Activated CD8-positive, alpha-beta T cell treated with anti-CD3 and anti-CD28 coated beads for 36 hours (primary cell): ENCODE data around the gene GFI1. TPM values are rescaled to one million over a fixed set of nuclear protein-coding genes. Genes with fewer than 3 reads are reported as not detected.

Experiments
- ATAC-seq: fragments of 200-7000 bp; cut with Tn5 transposase; one replicate; pipeline ENCODE4 v1.10.0; 2021; ENCODE audit warnings: mild to moderate bottlenecking, moderate library complexity
- CTCF ChIA-PET: fragments of 350-600 bp; sonication (Branson Sonifier 250); formaldehyde crosslinking; loops from one replicate; lab custom pipeline; 2021; ENCODE audit warnings: antibody characterized with exemption; lab: Charles Lee
- POLR2A ChIA-PET: fragments of 350-600 bp; sonication (Branson Sonifier 250); formaldehyde crosslinking; loops from one replicate; lab custom pipeline; 2021; ENCODE audit warnings: antibody characterized with exemption; lab: Charles Lee
- DNase-seq: peaks from one replicate; pipeline ENCODE4 v3.0.0-alpha.2; 2020
- H3K27ac Mint-ChIP-seq: one replicate; pipeline ENCODE4 v1.8.0; 2021; ENCODE audit warnings: mild to moderate bottlenecking, mixed read lengths
- H3K27me3 Mint-ChIP-seq: one replicate; pipeline ENCODE4 v1.8.0; 2021; ENCODE audit warnings: mixed read lengths
- H3K36me3 Mint-ChIP-seq: one replicate; pipeline ENCODE4 v1.8.0; 2021; ENCODE audit warnings: low read depth, mixed read lengths
- H3K4me1 Mint-ChIP-seq: one replicate; pipeline ENCODE4 v1.8.0; 2021; ENCODE audit warnings: low read depth, mixed read lengths
- H3K4me3 Mint-ChIP-seq: one replicate; pipeline ENCODE4 v1.8.0; 2021; ENCODE audit warnings: mild to moderate bottlenecking, moderate library complexity, mixed read lengths
- H3K9me3 Mint-ChIP-seq: one replicate; pipeline ENCODE4 v1.8.0; 2021; ENCODE audit warnings: mixed read lengths
- intact Hi-C: fragments of 100-400 bp; cut with micrococcal nuclease; formaldehyde crosslinking; loops from one replicate; pipeline ENCODE4 v1.10.0; 2022
- total RNA-seq, 2 experiments: library from RNA; stranded (reverse); gene quantifications; one replicate each; pipeline ENCODE4 v1.2.3, GENCODE V29; 2021
- TF ChIP-seq, protein P1 (sequence below): fragments of 200-600 bp; IDR thresholded peaks from one replicate; pipeline ENCODE4 v1.8.0; 2022; ENCODE audit warnings: antibody characterized with exemption, mild to moderate bottlenecking

Gene GFI1
- total RNA-seq, 2 experiments from 2014 or later: 54.3 to 55.3 TPM

DNA sequence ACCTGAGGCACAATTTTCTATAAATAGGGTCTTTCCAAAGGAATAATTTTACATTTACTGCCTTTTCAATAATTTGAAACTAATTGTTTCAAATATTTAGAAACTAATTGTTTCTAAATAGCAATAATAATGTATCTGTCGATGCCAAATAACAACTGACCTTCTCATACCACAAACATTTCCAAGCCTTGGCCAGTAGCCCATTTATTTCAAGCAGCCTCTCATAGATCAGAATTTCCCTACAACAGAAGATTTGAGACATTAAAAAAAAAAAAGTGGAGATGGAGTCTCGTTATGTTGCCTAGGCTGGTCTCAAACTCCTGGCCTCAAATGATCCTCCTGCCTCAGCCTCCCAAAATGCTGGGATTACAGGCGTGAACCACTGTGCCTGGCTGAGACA, 2.1 kb upstream of the GFI1 start:
- ATAC-seq: no peak
- no peaks in the 10 kb centered on the region for H3K9me3 Mint-ChIP-seq
- H3K27ac Mint-ChIP-seq: peak overlapping the region; percentile 92
- no peaks in the 10 kb centered on the region for H3K27me3 Mint-ChIP-seq
- TF ChIP-seq, protein P1, sequence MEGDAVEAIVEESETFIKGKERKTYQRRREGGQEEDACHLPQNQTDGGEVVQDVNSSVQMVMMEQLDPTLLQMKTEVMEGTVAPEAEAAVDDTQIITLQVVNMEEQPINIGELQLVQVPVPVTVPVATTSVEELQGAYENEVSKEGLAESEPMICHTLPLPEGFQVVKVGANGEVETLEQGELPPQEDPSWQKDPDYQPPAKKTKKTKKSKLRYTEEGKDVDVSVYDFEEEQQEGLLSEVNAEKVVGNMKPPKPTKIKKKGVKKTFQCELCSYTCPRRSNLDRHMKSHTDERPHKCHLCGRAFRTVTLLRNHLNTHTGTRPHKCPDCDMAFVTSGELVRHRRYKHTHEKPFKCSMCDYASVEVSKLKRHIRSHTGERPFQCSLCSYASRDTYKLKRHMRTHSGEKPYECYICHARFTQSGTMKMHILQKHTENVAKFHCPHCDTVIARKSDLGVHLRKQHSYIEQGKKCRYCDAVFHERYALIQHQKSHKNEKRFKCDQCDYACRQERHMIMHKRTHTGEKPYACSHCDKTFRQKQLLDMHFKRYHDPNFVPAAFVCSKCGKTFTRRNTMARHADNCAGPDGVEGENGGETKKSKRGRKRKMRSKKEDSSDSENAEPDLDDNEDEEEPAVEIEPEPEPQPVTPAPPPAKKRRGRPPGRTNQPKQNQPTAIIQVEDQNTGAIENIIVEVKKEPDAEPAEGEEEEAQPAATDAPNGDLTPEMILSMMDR: no peak
- peaks cover 33% of the 10 kb centered on the region for H3K36me3 Mint-ChIP-seq
- H3K4me3 Mint-ChIP-seq: peak overlapping the region; percentile 98
- CTCF ChIA-PET: interaction anchor here (0.8 to 1.7 kb wide), 4 partner anchors 108 to 178 kb away, joined by 3 to 4 read pairs (median 3); no protein-coding TSS in a partner anchor
- no peak for DNase-seq
- POLR2A ChIA-PET: interaction anchor here (0.6 to 2.0 kb wide), 7 partner anchors 9 to 303 kb away, joined by 3 to 11 read pairs (median 3); no protein-coding TSS in a partner anchor
- intact Hi-C loops: loop anchor here (5.0 kb wide), 2 partner anchors 93 to 108 kb away; no protein-coding TSS in a partner anchor
- peaks cover 23% of the 10 kb centered on the region for H3K4me1 Mint-ChIP-seq

DNA sequence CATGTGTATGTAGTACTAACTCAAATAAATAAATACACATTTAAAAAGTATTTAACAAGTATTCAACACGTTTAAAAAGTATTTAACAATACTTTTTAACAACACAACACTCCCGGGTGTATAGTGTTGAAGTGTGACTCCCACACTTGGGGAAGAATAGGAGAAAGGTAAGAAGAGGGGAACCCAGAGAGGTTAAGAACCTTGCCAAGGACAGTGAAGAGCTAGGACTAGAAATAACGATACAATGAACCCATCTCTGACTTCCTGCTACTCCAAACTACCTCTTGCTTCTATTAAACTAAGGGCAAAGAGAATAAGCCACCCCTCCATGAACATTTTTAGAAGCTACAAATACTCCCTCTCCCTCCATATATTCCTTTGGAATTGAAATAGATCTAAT, 1.7 kb upstream of the GFI1 start:
- intact Hi-C loops: loop anchor here (5.0 kb wide), 2 partner anchors 94 to 109 kb away; no protein-coding TSS in a partner anchor
- DNase-seq (no peak), ATAC-seq (no peak)
- TF ChIP-seq, protein P1: no peak
- H3K9me3 Mint-ChIP-seq: no peaks in the 10 kb centered on the region
- no peaks in the 10 kb centered on the region for H3K27me3 Mint-ChIP-seq
- H3K4me3 Mint-ChIP-seq: peak overlapping the region; percentile 98
- ChIA-PET POLR2A (interaction anchor here (0.6 to 2.0 kb wide), 5 partner anchors 10 to 303 kb away, joined by 3 to 11 read pairs (median 5); no protein-coding TSS in a partner anchor), CTCF (interaction anchor here (1.4 to 1.7 kb wide), 2 partner anchors 110 to 178 kb away, joined by 3 to 4 read pairs; no protein-coding TSS in a partner anchor)
- H3K36me3 Mint-ChIP-seq: peaks cover 35% of the 10 kb centered on the region
- peak overlapping the region; percentile 92 for H3K27ac Mint-ChIP-seq
- H3K4me1 Mint-ChIP-seq: peaks cover 21% of the 10 kb centered on the region

DNA sequence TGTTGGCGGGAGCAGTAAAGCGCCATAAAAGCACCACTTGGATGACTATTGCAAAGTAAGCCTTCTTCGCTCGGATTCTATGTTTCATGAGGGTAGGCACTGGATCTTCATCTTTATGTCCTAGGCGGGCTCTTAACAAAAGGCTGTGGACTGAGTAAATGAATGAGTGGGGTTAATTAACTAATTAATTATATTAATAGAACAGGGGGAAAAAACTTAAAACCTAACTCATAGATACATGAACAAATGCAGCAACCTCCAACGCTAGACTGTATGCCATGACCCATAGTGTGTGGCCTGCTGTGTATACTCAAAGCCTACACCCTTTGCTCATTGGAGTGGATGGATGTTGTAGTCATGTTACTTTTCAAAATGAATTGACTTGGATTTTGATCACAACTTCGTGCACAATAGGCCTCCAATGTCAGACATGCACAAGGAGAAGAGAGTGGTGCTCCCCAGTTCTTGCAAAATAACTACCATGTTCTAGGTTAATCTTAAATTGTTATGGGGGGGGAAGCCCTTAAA, 417 bp upstream of the GFI1 start:
- TF ChIP-seq, protein P1: no peak
- CTCF ChIA-PET: interaction anchor here (0.7 to 5.0 kb wide), 14 partner anchors 9 to 177 kb away, joined by 3 to 51 read pairs (median 6); no protein-coding TSS in a partner anchor

DNA sequence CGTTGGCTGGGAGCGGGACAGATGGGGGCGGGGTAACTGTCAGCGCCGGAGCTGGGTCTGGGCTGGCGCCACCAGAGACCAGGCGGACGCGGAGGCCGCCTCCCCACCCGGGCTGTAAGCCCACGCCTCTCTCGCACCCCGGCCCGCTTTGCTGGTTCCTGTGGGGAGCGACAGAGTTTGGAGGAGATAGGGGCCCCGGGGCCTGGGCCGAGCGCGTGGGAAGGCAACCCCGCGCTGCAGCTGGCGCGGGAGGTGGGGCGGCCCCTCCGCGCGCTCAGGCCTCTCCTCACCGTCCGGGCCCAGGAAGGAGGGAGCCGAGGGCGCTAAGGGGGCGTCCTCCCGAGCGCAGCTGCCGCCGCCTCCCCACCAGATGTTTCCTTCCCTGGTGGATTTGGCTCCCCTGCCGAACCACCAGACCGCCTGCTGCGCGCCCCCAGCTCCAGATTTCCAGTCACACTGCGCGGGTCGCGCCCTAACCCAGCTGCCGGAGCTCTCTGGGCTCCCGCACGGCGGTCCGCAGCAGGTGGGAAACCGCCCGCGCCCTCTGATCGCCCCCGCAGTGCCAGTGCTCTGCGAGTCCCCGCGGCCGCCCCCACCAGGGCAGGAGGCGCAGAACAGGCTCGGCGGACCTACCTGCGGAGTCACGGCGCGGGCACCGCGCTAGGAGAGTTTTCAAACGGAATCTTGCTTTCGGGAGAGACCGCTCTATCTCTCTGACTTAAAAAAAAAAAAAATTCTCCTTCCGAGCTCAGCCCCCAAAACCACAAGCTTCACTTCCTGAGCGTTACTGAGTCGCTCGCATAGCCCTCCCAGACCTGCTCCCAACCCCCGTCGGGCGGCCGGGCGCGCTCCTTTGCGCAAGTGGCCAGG, 1.1 kb downstream of the GFI1 start:
- DNase-seq (peak; percentile 95), ATAC-seq (peak; percentile 57)
- Mint-ChIP-seq H3K4me1 (peaks cover 28% of the 10 kb centered on the region), H3K27me3 (no peaks in the 10 kb centered on the region), H3K36me3 (peaks cover 54% of the 10 kb centered on the region), H3K4me3 (peak overlapping the region; percentile 98), H3K27ac (peak overlapping the region; percentile 98), H3K9me3 (no peaks in the 10 kb centered on the region)
- intact Hi-C loops: loop anchor here (2.0 to 5.0 kb wide), 3 partner anchors 53 to 112 kb away; no protein-coding TSS in a partner anchor
- CTCF ChIA-PET: interaction anchor here (0.6 to 5.0 kb wide), 35 partner anchors 7 to 416 kb away, joined by 3 to 51 read pairs (median 4); partner anchors contain the start of genes GLMN and RPAP2
- POLR2A ChIA-PET: interaction anchor here (0.6 to 10.9 kb wide), 39 partner anchors 10 to 403 kb away, joined by 3 to 213 read pairs (median 5); partner anchors contain the start of gene GLMN
- TF ChIP-seq, protein P1: peak; percentile 72

More for the DNA sequence above, 417 bp upstream of the GFI1 start:
- H3K27ac Mint-ChIP-seq: peak overlapping the region; percentile 92
- H3K36me3 Mint-ChIP-seq: peaks cover 40% of the 10 kb centered on the region
- H3K27me3 Mint-ChIP-seq: no peaks in the 10 kb centered on the region
- H3K9me3 Mint-ChIP-seq: no peaks in the 10 kb centered on the region
- intact Hi-C loops: loop anchor here (2.0 to 5.0 kb wide), 3 partner anchors 52 to 110 kb away; no protein-coding TSS in a partner anchor
- DNase-seq: no peak
- peaks cover 24% of the 10 kb centered on the region for H3K4me1 Mint-ChIP-seq
- ATAC-seq: no peak
- POLR2A ChIA-PET: interaction anchor here (0.5 to 10.9 kb wide), 18 partner anchors 11 to 188 kb away, joined by 3 to 213 read pairs (median 4); no protein-coding TSS in a partner anchor
- H3K4me3 Mint-ChIP-seq: peak overlapping the region; percentile 98
